ENCODE measurements around the gene CD3D.

Gene CD3D

GRCh38 chr11:118320515-118320914 is 22.0 kb downstream of the CD3D start:
- TF ChIP-seq CTCF (conservative IDR thresholded peaks at IDR 0.05), result no peak

GRCh38 chr11:118319337-118319707 is 23.2 kb downstream of the CD3D start:
- no peak for TF ChIP-seq CTCF (conservative IDR thresholded peaks at IDR 0.05)
- no peak overlapping the region for H3K27ac ChIP-seq

More at GRCh38 chr11:118320515-118320914, 22.0 kb downstream of the CD3D start:
- no peak overlapping the region; the same call in 1 of the 2 replicates for H3K27ac ChIP-seq

GRCh38 chr11:118318581-118319336 is 23.7 kb downstream of the CD3D start:
- H3K27ac ChIP-seq, result no peak overlapping the region
- no peak for TF ChIP-seq CTCF (conservative IDR thresholded peaks at IDR 0.05)

GRCh38 chr11:118318124-118318523 is 24.4 kb downstream of the CD3D start:
- no peak for TF ChIP-seq CTCF (conservative IDR thresholded peaks at IDR 0.05)
- H3K27ac ChIP-seq, result no peak overlapping the region

- no peak overlapping the region for H3K27ac ChIP-seq
- no peak for TF ChIP-seq CTCF (conservative IDR thresholded peaks at IDR 0.05)
Measured at GRCh38 chr11:118314988-118315411, 27.5 kb downstream of the CD3D start.

- no peak for TF ChIP-seq CTCF (conservative IDR thresholded peaks at IDR 0.05)
- no peak overlapping the region for H3K27ac ChIP-seq
Measured at GRCh38 chr11:118313242-118313641, 29.3 kb downstream of the CD3D start.

- TF ChIP-seq CTCF (conservative IDR thresholded peaks at IDR 0.05), result no peak
- no peak overlapping the region for H3K27ac ChIP-seq
Measured at GRCh38 chr11:118312328-118312727, 30.2 kb downstream of the CD3D start.
